HPDE6-E6E7 (cell line): ENCODE data around the gene KLRC4.
A peak's percentile ranks its signal among the peaks of the same experiment; 100 is the strongest.
"Not testable (repeated sequence)": the region's sequence is repeated elsewhere in the genome, so short reads cannot be mapped to it uniquely, and the experiment has no call there.

Source experiments
- DNase-seq: peaks from one replicate; pipeline ENCODE4 v3.0.0; 2011; ENCODE audit warnings: missing footprints; ENCODE audit errors: extremely low spot score

Gene KLRC4

GRCh38 chr12:10397296-10397695, 12.3 kb downstream of the KLRC4 start:
- no peak for DNase-seq

- not testable (repeated sequence) for DNase-seq
Measured at GRCh38 chr12:10396176-10396575, 13.4 kb downstream of the KLRC4 start.

- peak; percentile 59 for DNase-seq
Measured at GRCh38 chr12:10395390-10395998, 14.1 kb downstream of the KLRC4 start.

GRCh38 chr12:10394531-10395152, 14.9 kb downstream of the KLRC4 start:
- not testable (repeated sequence) for DNase-seq

- no peak for DNase-seq
Measured at GRCh38 chr12:10393291-10393690, 16.3 kb downstream of the KLRC4 start.

- peak; percentile 53 for DNase-seq
Measured at GRCh38 chr12:10392394-10392930, 17.1 kb downstream of the KLRC4 start.

GRCh38 chr12:10390991-10391390, 18.6 kb downstream of the KLRC4 start:
- DNase-seq, result not testable (repeated sequence)

GRCh38 chr12:10389904-10390303, 19.7 kb downstream of the KLRC4 start, which contains the start of gene KLRK1:
Gene KLRK1 (minus strand): TSS chr12:10390041. CDS start chr12:10388810, 1,231 bp downstream.
- no peak for DNase-seq

- no peak for DNase-seq
Measured at GRCh38 chr12:10388624-10389413, 20.7 kb downstream of the KLRC4 start.

- DNase-seq, result not testable (repeated sequence)
Measured at GRCh38 chr12:10387498-10387897, 22.1 kb downstream of the KLRC4 start.

- DNase-seq, result no peak
Measured at GRCh38 chr12:10386857-10387256, 22.7 kb downstream of the KLRC4 start.

- no peak for DNase-seq
Measured at GRCh38 chr12:10385166-10385613, 24.4 kb downstream of the KLRC4 start.

GRCh38 chr12:10384191-10384590, 25.4 kb downstream of the KLRC4 start:
- no peak for DNase-seq

- no peak for DNase-seq
Measured at GRCh38 chr12:10381928-10382628, 27.5 kb downstream of the KLRC4 start.

GRCh38 chr12:10378737-10379136, 30.8 kb downstream of the KLRC4 start:
- DNase-seq, result not testable (repeated sequence)

- no peak for DNase-seq
Measured at GRCh38 chr12:10374624-10375018, 34.9 kb downstream of the KLRC4 start.

GRCh38 chr12:10372559-10372958, 37.0 kb downstream of the KLRC4 start:
- DNase-seq, result no peak

GRCh38 chr12:10371893-10372535, 37.5 kb downstream of the KLRC4 start:
- DNase-seq, result not testable (repeated sequence)

- no peak for DNase-seq
Measured at GRCh38 chr12:10369557-10370415, 39.8 kb downstream of the KLRC4 start.
